Stimulated activated naive CD8-positive, alpha-beta T cell treated with anti-CD3 and anti-CD28 coated beads, Interleukin-15, Interleukin-2, amounts not matched to agents 100 ng/mL and 50 ng/mL, for 24 hours (primary cell): Measurements from ENCODE around the gene HSP90AA1.
A peak's percentile ranks its signal among the peaks of the same experiment; 100 is the strongest.
"Not testable (repeated sequence)": the region's sequence is repeated elsewhere in the genome, so short reads cannot be mapped to it uniquely, and the experiment has no call there.

Experiments
- H3K27ac Mint-ChIP-seq: one replicate; pipeline ENCODE4 v1.8.0; 2021; ENCODE audit warnings: mild to moderate bottlenecking, mixed read lengths
- H3K27me3 Mint-ChIP-seq: one replicate; pipeline ENCODE4 v1.8.0; 2021; ENCODE audit warnings: mixed read lengths
- H3K36me3 Mint-ChIP-seq: one replicate; pipeline ENCODE4 v1.8.0; 2021; ENCODE audit warnings: low read depth, mixed read lengths
- H3K4me1 Mint-ChIP-seq: one replicate; pipeline ENCODE4 v1.8.0; 2021; ENCODE audit warnings: low read depth, mixed read lengths
- H3K4me3 Mint-ChIP-seq: one replicate; pipeline ENCODE4 v1.8.0; 2021; ENCODE audit warnings: mild to moderate bottlenecking, mixed read lengths
- H3K9me3 Mint-ChIP-seq: one replicate; pipeline ENCODE4 v1.8.0; 2021; ENCODE audit warnings: mixed read lengths

Gene HSP90AA1

DNA sequence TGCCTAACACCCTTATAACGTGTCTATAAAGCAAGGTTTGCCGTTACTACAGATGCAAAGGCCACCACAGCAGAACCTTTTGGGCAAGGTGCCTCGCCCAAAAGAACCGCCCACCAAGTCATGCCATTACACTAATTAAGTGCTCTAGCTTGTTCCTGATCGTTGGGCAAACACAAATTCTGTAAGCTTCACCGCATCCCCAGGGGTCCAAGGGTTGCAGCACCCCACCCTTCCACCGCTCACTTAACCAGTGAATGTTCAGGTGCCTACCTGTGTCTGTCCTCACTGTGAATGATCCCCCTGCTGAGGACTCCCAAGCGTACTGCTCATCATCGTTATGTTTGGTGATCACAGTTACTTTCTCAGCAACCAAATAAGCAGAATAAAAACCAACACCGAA lies 1.4 kb downstream of the HSP90AA1 start:
- H3K9me3 Mint-ChIP-seq: no peaks in the 10 kb centered on the region
- peaks cover 59% of the 10 kb centered on the region for H3K36me3 Mint-ChIP-seq
- H3K4me1 Mint-ChIP-seq: peaks cover 81% of the 10 kb centered on the region
- H3K27ac Mint-ChIP-seq: peak overlapping the region; percentile 85
- H3K4me3 Mint-ChIP-seq: peak overlapping the region; percentile 90
- H3K27me3 Mint-ChIP-seq: no peaks in the 10 kb centered on the region

DNA sequence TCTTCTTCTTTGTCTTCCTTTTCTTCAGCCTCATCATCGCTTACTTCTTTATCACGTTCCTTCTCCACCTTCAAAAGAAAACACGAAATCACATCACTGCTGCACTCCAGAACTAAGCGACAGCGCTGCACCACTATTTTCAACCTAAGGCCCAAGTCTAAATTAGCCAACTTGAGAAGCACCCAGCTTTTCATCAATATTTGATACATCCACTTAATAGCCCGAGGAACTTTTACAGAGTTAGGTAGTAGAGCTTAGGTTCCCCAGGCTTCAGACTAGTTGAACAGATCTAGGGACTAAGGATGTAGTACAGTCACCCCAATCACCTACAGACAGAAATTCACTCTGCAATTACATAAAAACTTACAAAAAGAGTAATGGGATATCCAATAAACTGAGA lies 1.9 kb downstream of the HSP90AA1 start:
- Mint-ChIP-seq H3K27ac (peak overlapping the region; percentile 85), H3K4me3 (peak overlapping the region; percentile 90), H3K4me1 (peaks cover 82% of the 10 kb centered on the region), H3K27me3 (no peaks in the 10 kb centered on the region), H3K9me3 (no peaks in the 10 kb centered on the region), H3K36me3 (peaks cover 65% of the 10 kb centered on the region)

DNA sequence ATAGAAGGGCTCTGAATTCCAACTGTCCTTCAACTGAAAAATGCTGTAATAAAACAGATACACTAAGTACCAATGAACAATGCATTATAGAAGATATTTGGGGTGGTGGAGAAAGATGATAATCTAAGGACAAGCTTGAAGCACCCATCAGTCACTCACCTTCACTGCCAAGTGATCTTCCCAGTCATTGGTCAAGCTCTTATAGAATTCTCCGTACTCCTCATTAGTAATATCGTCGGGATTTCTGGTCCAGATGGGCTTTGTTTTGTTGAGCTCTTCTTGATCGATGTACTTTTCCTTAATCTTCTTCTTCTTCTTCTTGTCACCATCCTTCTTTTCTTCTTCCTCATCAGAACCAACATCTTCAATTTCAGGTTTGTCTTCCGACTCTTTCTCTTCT lies 2.3 kb downstream of the HSP90AA1 start:
- Mint-ChIP-seq H3K4me1 (peaks cover 78% of the 10 kb centered on the region), H3K4me3 (peak overlapping the region; percentile 90), H3K27ac (peak overlapping the region; percentile 85), H3K36me3 (peaks cover 69% of the 10 kb centered on the region)
- H3K9me3 Mint-ChIP-seq, H3K27me3 Mint-ChIP-seq: not testable (repeated sequence)

DNA sequence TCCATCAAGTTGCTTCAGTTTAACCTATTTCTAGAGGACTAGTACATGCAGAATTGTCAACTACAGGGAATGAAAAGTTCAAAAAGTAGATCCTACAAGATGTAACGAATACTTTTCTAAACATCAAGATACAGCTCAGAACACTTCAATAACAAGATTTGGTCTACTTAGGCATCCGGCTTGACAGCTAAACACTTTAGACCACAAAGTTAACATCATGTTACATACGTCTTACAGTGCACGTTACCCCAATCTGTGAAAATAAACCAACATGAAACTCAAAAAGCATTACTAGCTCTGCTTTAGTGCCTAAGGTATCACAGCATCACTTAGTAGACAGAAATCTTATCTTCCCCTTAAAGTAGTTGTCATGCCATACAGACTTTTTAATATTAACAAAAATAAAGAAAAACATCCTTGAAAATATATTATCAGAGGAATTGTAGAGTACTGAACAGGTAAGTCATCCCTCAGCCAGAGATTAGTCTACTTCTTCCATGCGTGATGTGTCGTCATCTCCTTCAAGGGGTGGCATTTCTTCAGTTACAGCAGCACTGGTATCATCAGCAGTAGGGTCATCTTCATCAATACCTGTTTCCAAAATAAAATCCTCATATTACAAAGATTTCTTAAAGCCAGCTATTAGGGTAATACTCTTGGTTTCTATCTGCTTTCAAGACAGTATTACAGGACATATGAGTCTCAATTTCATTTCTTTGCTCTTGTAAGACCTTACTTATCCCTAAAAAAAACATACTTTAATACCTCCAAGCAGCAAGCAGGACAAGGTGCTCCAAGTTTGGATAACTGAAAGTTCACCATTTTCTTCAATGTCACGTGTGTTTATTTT lies 5.4 kb downstream of the HSP90AA1 start:
- H3K4me3 Mint-ChIP-seq: peak overlapping the region; percentile 90
- H3K27ac Mint-ChIP-seq: peak overlapping the region; percentile 52
- H3K27me3 Mint-ChIP-seq: no peaks in the 10 kb centered on the region
- peaks cover 63% of the 10 kb centered on the region for H3K4me1 Mint-ChIP-seq
- H3K36me3 Mint-ChIP-seq: peaks cover 85% of the 10 kb centered on the region
- H3K9me3 Mint-ChIP-seq: no peaks in the 10 kb centered on the region

DNA sequence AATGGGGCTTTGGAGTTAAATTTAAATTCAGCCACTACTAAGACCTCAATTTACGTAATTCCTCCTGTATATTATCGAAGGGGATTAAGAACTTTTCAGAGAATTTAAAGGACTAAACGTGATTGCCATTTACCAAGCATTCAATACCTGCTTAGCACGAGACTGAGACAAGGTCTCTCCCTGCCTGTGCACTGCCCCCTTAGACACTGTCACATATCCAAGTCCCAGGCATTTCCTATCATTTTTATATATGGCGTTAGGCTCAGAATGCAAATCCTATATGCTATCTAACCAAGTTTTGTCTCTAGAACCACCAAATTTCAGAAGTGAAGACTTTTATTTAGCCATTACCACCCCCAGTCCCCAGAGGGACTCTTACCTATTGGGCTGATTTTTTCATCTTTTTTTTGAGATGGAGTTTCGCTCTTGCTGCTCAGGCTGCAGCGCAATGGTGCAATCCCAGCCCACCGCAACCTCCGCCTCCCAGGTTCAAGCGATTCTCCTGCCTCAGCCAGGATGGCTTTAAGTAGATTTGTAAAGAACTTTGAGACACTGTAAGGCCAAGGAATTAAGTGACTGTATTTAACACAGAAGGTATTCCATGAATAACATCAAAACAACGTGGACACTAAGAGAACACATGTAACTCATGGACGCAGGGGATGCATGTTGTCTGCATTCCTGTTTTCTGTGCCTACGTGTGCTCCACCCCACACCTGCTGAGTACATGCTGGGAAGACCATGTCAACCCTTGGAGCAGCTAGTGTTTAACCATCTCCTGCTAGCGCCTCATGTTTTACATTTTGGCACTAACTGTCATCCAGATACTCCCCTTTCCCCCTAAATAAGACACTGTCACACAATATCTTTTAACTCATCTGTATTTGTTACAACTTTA lies 6.4 kb downstream of the HSP90AA1 start:
- no peaks in the 10 kb centered on the region for H3K9me3 Mint-ChIP-seq

DNA sequence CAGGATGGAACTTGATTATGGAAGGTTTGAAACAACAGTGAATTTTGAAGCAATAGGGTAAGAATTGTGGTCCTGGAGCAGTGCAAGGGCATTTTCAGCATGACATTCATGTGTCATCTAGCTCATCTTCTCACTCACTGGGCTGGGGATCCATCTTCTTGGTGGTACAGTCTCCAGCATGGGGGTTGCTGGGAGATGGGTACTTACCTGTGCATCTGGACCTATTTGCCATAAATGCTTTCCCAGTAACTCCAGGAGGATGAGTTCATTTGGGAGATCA lies 7.2 kb downstream of the HSP90AA1 start:
- Mint-ChIP-seq H3K4me3 (no peak overlapping the region), H3K27me3 (no peaks in the 10 kb centered on the region), H3K4me1 (peaks cover 46% of the 10 kb centered on the region), H3K9me3 (no peaks in the 10 kb centered on the region), H3K27ac (peak overlapping the region; percentile 71), H3K36me3 (peaks cover 68% of the 10 kb centered on the region)

More for the DNA sequence above, 6.4 kb downstream of the HSP90AA1 start:
- Mint-ChIP-seq H3K27me3 (no peaks in the 10 kb centered on the region), H3K27ac (peak overlapping the region; percentile 52), H3K36me3 (peaks cover 75% of the 10 kb centered on the region), H3K4me1 (peaks cover 54% of the 10 kb centered on the region), H3K4me3 (no peak overlapping the region)

DNA sequence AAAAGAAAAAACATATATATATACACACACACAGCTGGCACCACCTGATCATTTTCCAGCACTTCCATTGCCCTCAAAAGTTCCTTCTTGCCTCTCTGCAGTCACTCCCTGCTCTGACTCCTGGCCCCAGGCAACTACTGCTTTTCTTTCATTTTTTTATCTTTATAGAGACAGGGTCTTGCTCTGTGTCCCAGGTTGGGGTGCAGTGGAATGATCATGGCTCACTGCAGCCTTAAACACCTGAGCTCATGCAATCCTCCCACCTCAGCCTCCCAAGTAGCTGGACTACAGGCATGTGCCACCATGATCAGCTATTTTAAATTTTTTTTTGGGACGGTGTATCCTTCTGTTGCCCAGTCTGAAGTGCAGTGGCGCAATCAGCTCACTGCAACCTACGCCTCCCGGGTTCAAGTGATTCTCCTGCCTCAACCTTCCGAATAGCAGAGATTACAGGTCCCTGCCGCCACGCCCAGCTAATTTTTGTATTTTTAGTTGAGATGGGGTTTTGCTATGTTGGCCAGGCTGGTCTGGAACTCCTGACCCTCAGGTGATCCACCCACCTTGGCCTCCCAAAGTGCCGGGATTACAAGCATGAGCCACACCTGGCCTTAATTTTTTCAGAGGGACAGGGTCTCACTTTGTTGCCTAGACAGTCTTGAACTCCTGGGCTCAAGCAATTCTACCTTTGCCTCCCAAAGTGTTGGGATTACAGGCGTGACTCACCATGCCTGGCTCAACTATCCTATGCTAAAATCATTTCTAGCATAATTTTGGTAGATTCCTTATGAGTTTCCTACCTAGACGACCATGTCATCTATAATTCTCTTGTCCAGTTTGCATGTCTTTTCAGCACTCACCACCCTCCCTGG lies 7.8 kb downstream of the HSP90AA1 start:
- H3K27me3 Mint-ChIP-seq: no peaks in the 10 kb centered on the region
- no peaks in the 10 kb centered on the region for H3K9me3 Mint-ChIP-seq
- H3K4me3 Mint-ChIP-seq: no peak overlapping the region
- peaks cover 66% of the 10 kb centered on the region for H3K36me3 Mint-ChIP-seq
- H3K4me1 Mint-ChIP-seq: peaks cover 41% of the 10 kb centered on the region
- peak overlapping the region; percentile 71 for H3K27ac Mint-ChIP-seq

DNA sequence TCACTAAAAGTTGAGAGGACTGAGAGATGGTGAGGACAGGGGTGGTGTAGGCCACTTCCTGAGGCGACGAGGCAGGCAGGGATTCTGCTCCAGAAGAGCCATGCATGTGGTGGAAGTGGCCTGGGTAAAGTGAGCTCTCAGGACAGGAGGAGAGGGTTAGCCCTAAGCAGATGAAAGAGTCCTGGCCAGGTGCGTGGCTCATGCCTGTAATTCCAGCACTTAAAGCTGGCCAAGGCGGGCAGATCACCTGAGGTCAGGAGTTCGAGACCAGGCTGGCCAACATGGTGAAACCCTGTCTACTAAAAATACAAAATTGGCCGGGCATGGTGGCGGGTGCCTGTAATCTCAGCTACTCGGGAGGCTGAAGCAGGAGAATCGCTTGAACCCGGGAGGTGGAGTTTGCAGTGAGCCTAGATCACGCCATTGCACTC lies 8.5 kb downstream of the HSP90AA1 start:
- Mint-ChIP-seq H3K4me1 (peaks cover 34% of the 10 kb centered on the region), H3K36me3 (peaks cover 60% of the 10 kb centered on the region), H3K27ac (peak overlapping the region; percentile 42)
- not testable (repeated sequence) for H3K9me3 Mint-ChIP-seq, H3K27me3 Mint-ChIP-seq, H3K4me3 Mint-ChIP-seq

DNA sequence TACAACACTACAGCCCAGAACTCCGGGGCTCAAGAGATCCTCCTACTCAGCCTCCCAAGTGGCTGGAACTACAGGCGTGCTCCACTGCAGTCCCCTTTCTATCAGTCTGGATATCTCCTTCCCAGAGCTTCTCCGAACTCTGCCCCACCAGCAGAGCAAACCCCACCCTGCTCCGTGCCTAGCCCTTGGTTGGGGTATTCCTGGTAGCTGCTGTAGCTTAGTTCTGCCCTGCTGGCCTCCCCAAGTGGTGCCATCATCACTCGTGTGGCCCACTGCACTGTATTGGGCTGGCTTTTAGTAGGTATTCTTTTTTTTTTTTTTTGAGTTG lies 9.5 kb downstream of the HSP90AA1 start:
- H3K36me3 Mint-ChIP-seq: peaks cover 50% of the 10 kb centered on the region
- no peak overlapping the region for H3K4me3 Mint-ChIP-seq
- no peaks in the 10 kb centered on the region for H3K9me3 Mint-ChIP-seq
- H3K27ac Mint-ChIP-seq: no peak overlapping the region
- peaks cover 24% of the 10 kb centered on the region for H3K4me1 Mint-ChIP-seq
- no peaks in the 10 kb centered on the region for H3K27me3 Mint-ChIP-seq

DNA sequence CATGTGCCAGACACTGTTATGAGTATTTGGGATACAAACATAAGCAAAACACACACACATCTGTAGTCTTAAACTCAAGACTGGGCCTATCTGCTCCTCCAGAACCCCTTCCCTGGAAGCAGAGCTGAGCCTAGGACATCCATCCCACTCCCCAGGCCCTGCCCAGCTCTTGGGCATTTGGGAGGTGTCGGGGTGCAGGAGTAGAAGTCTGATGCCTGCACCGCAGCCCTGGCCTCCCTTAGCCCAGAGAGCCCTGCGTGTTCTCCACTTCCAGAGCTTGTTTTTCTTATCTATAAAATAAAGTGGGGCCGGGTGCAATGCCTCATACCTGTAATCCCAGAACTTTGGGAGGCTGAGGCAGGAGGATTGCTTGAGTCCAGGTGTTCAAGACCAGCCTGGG lies 11.7 kb downstream of the HSP90AA1 start:
- H3K9me3 Mint-ChIP-seq: no peaks in the 10 kb centered on the region
- H3K27ac Mint-ChIP-seq: no peak overlapping the region
- H3K4me1 Mint-ChIP-seq: peaks cover 12% of the 10 kb centered on the region
- H3K36me3 Mint-ChIP-seq: peaks cover 32% of the 10 kb centered on the region
- H3K27me3 Mint-ChIP-seq: no peaks in the 10 kb centered on the region
- no peak overlapping the region for H3K4me3 Mint-ChIP-seq

DNA sequence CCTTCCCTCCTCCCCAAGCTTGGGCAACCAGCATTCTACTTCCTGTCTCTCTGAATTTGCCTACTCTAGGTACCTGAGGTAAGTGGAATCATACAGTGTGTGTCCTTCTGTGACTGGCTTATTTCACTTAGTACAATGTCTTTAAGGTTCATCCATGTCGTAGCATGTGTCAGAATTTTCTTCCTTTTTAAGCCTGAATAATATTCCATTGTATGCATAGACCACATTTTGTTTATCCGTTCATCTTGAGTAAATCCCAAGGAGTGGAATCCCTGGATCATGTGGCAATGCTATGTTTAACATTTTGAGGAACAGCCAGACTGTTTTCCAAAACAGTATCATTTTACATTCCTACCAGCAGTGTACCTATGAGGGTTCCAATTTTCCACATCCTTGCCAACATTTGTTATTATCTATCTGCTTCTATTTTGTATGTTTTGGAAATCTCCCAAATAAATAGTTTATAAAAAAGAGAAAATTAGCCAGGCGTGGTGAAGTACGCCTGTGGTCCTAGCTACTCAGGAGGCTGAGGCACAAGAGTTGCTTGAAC lies 12.4 kb downstream of the HSP90AA1 start:
- H3K4me3 Mint-ChIP-seq: no peak overlapping the region
- H3K9me3 Mint-ChIP-seq: no peaks in the 10 kb centered on the region
- H3K36me3 Mint-ChIP-seq: peaks cover 26% of the 10 kb centered on the region
- peaks cover 10% of the 10 kb centered on the region for H3K4me1 Mint-ChIP-seq
- H3K27ac Mint-ChIP-seq: no peak overlapping the region
- H3K27me3 Mint-ChIP-seq: no peaks in the 10 kb centered on the region

DNA sequence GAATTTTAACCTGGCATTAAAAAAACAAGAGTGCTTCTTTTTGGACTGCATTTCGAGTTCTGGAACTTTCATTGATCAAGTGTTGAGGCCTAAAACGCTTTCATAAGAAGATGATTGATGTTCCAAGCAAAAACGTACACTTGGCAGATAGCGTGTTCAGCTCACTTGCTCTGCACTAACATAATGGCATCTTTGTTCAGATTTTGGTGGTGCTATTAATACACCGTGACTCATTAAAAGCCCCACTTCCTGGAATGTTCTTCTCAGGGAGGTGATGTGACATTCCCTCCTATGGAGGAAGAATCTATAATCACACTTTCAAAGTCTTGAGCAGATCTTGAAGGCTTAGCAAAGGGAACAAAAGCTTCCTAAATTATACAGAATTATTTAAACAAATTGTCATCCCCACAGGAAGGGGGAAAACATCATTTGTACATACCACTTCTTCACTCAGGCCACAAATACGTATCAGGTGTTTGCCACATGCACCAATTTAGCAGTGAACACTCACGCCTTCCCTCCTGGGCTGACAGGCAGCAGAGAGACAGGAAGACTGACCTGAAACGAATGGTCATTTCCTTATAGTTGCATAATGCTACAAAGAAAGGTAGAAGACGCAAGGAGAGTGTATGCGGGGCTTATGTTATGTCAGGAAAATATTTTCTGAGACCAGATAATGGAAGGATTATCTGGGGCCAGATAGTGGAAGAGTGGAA lies 15.4 kb downstream of the HSP90AA1 start:
- Mint-ChIP-seq H3K4me3 (no peak overlapping the region), H3K27me3 (no peaks in the 10 kb centered on the region), H3K4me1 (peaks cover 11% of the 10 kb centered on the region), H3K36me3 (peaks cover 10% of the 10 kb centered on the region), H3K27ac (no peak overlapping the region), H3K9me3 (no peaks in the 10 kb centered on the region)

DNA sequence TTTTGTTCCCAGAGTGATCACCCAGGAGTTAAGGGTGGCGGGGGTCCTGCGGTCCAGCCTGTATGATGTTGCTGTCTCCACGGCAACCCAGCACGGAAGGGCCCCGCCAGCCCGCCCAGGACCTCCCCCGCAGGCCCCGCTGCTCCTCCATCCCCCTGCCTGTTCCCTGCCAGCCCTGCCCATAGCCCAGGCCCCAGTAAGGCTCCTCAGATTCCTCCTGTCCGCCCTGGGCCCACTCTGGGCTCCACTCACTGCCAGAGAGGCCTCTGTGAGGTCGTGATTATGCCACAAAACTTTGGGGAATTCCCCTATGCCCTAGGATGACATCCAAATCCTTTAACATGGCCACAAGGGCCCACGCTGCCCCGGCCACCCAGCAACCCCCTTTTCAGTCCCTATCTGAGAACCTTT lies 20.8 kb downstream of the HSP90AA1 start:
- no peak overlapping the region for H3K27ac Mint-ChIP-seq
- no peaks in the 10 kb centered on the region for H3K27me3 Mint-ChIP-seq
- H3K9me3 Mint-ChIP-seq: no peaks in the 10 kb centered on the region
- no peak overlapping the region for H3K4me3 Mint-ChIP-seq
- H3K4me1 Mint-ChIP-seq: peaks cover 6% of the 10 kb centered on the region
- H3K36me3 Mint-ChIP-seq: no peaks in the 10 kb centered on the region

DNA sequence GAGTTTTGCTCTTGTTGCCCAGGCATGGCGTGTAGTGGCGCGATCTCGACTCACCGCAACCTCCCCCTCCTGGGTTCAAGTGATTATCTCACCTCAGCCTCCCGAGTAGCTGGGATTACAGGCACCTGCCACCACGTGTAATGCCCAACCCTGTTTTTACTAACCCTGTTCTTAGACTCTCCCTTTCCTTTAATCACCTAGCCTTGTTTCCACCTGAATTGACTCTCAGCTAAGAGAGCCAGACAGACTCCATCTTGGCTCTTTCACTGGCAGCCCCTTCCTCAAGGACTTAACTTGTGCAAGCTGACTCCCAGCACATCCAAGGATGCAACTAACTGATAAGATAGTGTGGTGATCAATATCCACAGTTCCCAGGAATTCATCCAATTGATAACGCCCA lies 22.3 kb downstream of the HSP90AA1 start:
- H3K36me3 Mint-ChIP-seq: not testable (repeated sequence)

More for the DNA sequence above, 22.3 kb downstream of the HSP90AA1 start:
- not testable (repeated sequence) for H3K4me3 Mint-ChIP-seq, H3K27ac Mint-ChIP-seq, H3K27me3 Mint-ChIP-seq, H3K4me1 Mint-ChIP-seq, H3K9me3 Mint-ChIP-seq
